ENCODE measurements around the gene POFUT1. TPM values are rescaled to one million over a fixed set of nuclear protein-coding genes. Genes with fewer than 3 reads are reported as not detected.
A peak's percentile ranks its signal among the peaks of the same experiment; 100 is the strongest.

Gene POFUT1
- total RNA-seq, 1 experiment from 2014 or later = 41.9 TPM

DNA sequence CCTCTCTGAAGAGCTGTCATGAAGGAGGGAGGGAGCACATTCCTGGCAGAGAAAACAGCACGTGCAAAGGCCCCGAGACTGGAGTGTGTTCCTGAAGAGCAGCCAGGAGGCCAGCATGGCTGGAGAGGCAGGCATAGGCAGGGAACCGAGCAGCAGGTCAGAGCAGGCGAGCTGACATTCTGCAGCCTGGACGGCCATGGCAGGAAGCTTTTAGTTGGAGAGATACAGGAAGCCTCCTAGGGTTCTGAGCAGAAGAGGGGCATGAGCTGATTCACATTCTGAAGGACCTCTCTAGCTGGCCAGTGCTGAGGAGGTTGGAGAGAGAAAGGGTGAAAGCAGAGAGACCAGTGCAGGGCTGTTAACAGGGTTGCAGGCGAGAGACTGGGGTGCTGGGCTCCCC, 29.7 kb downstream of the POFUT1 start:
- peaks cover 12% of the 10 kb centered on the region for H3K4me1 ChIP-seq (ENCODE audit: insufficient read depth, low read length)
- BruUV-seq (replicated peaks) = no TSS peak
- ATAC-seq (no peak), DNase-seq (no peak)
- no peak overlapping the region for H2AFZ ChIP-seq (ENCODE audit: low read length)
- no peaks in the 10 kb centered on the region for H3K79me2 ChIP-seq (ENCODE audit: low read length)
- intact Hi-C loops (cut with micrococcal nuclease) = no loop called here
- no peaks in the 10 kb centered on the region for H3K9me3 ChIP-seq (ENCODE audit: low read length)
- H3K4me2 ChIP-seq (ENCODE audit: low read length) = no peak overlapping the region
- H3F3A ChIP-seq (ENCODE audit: low read length, unreplicated experiment) = no peaks in the 10 kb centered on the region
- no peaks in the 10 kb centered on the region for H3K9me2 ChIP-seq (replicated peaks; ENCODE audit: low read length)
- ChIA-PET CTCF (no interaction called here), POLR2A (ENCODE audit: unreplicated experiment) (no interaction called here)
- no peak overlapping the region for H3K9ac ChIP-seq (ENCODE audit: low read length)
- no peaks in the 10 kb centered on the region for H4K20me1 ChIP-seq (ENCODE audit: low read length)
- H3K4me3 ChIP-seq (ENCODE audit: low read length) = no peak overlapping the region
- H3K36me3 ChIP-seq (ENCODE audit: low read depth, low read length) = peaks cover 30% of the 10 kb centered on the region
- H3K27ac ChIP-seq (ENCODE audit: low read length) = no peak overlapping the region
- TF ChIP-seq EZH2 (IDR thresholded peaks at IDR 0.05; ENCODE audit: low read length, unreplicated experiment) (no peak), EZH2phosphoT487 (IDR thresholded peaks at IDR 0.05; ENCODE audit: borderline replicate concordance, low read length) (no peak)
- TF ChIP-seq, protein P1, sequence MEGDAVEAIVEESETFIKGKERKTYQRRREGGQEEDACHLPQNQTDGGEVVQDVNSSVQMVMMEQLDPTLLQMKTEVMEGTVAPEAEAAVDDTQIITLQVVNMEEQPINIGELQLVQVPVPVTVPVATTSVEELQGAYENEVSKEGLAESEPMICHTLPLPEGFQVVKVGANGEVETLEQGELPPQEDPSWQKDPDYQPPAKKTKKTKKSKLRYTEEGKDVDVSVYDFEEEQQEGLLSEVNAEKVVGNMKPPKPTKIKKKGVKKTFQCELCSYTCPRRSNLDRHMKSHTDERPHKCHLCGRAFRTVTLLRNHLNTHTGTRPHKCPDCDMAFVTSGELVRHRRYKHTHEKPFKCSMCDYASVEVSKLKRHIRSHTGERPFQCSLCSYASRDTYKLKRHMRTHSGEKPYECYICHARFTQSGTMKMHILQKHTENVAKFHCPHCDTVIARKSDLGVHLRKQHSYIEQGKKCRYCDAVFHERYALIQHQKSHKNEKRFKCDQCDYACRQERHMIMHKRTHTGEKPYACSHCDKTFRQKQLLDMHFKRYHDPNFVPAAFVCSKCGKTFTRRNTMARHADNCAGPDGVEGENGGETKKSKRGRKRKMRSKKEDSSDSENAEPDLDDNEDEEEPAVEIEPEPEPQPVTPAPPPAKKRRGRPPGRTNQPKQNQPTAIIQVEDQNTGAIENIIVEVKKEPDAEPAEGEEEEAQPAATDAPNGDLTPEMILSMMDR (conservative IDR thresholded peaks at IDR 0.05; ENCODE audit: low read depth, low read length) = no peak
- H3K27me3 ChIP-seq (ENCODE audit: low read length) = no peaks in the 10 kb centered on the region

GRCh38 chr20:32238483-32239425, 31.1 kb downstream of the POFUT1 start:
- Histone ChIP-seq H3K79me2 (ENCODE audit: low read length) (no peaks in the 10 kb centered on the region), H3K4me2 (ENCODE audit: low read length) (no peak overlapping the region), H3K9me2 (replicated peaks; ENCODE audit: low read length) (no peaks in the 10 kb centered on the region), H3K9ac (ENCODE audit: low read length) (no peak overlapping the region), H3K9me3 (ENCODE audit: low read length) (no peaks in the 10 kb centered on the region), H3K27me3 (ENCODE audit: low read length) (no peaks in the 10 kb centered on the region), H3K4me1 (ENCODE audit: insufficient read depth, low read length) (peaks cover 12% of the 10 kb centered on the region), H3K36me3 (ENCODE audit: low read depth, low read length) (peaks cover 19% of the 10 kb centered on the region), H3K4me3 (ENCODE audit: low read length) (no peak overlapping the region), H3K27ac (ENCODE audit: low read length) (0 out of 2 replicates have a peak overlapping the region, but pooled peaks have one; percentile 7), H4K20me1 (ENCODE audit: low read length) (no peaks in the 10 kb centered on the region), H3F3A (ENCODE audit: low read length, unreplicated experiment) (no peaks in the 10 kb centered on the region), H2AFZ (ENCODE audit: low read length) (no peak overlapping the region)
- TF ChIP-seq EZH2 (IDR thresholded peaks at IDR 0.05; ENCODE audit: low read length, unreplicated experiment) = no peak
- TF ChIP-seq, protein P1 (conservative IDR thresholded peaks at IDR 0.05; ENCODE audit: low read depth, low read length) = no peak
- no peak for TF ChIP-seq EZH2phosphoT487 (IDR thresholded peaks at IDR 0.05; ENCODE audit: borderline replicate concordance, low read length)
- ATAC-seq (peak; percentile 77), DNase-seq (peak; percentile 18)
- CTCF ChIA-PET = no interaction called here
- BruUV-seq (replicated peaks) = no TSS peak
- intact Hi-C loops (cut with micrococcal nuclease) = no loop called here
- POLR2A ChIA-PET (ENCODE audit: unreplicated experiment) = no interaction called here

DNA sequence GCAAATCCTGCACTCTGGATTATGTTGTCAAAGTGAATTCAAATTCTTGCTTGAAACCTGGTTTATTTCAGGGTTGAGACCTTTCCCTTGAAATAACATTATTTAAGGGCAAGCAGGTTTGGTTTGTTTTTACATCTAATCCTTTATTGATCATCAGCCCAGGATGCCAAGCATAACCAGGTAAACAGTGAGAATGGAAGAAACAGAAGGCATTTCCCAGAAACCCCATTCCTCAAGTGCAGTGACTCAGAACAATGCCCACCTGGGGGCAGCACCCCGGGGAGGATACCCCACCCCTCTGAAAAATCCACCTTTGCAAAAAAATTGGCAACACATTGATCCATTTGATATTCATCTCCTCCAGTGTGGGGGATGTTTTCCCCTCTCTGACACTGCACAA, 32.5 kb downstream of the POFUT1 start:
- no peak for ATAC-seq
- POLR2A ChIA-PET (ENCODE audit: unreplicated experiment) = no interaction called here

More for the DNA sequence above, 32.5 kb downstream of the POFUT1 start:
- Histone ChIP-seq H4K20me1 (ENCODE audit: low read length) (no peaks in the 10 kb centered on the region), H3K4me2 (ENCODE audit: low read length) (no peak overlapping the region), H2AFZ (ENCODE audit: low read length) (no peak overlapping the region), H3K9me2 (replicated peaks; ENCODE audit: low read length) (no peaks in the 10 kb centered on the region), H3K9me3 (ENCODE audit: low read length) (no peaks in the 10 kb centered on the region), H3K9ac (ENCODE audit: low read length) (no peak overlapping the region), H3K4me1 (ENCODE audit: insufficient read depth, low read length) (peaks cover 20% of the 10 kb centered on the region), H3K36me3 (ENCODE audit: low read depth, low read length) (peaks cover 6% of the 10 kb centered on the region), H3K79me2 (ENCODE audit: low read length) (no peaks in the 10 kb centered on the region), H3K4me3 (ENCODE audit: low read length) (no peak overlapping the region), H3K27ac (ENCODE audit: low read length) (no peak overlapping the region), H3F3A (ENCODE audit: low read length, unreplicated experiment) (no peaks in the 10 kb centered on the region), H3K27me3 (ENCODE audit: low read length) (no peaks in the 10 kb centered on the region)
- no TSS peak for BruUV-seq (replicated peaks)
- TF ChIP-seq EZH2 (IDR thresholded peaks at IDR 0.05; ENCODE audit: low read length, unreplicated experiment) (no peak), EZH2phosphoT487 (IDR thresholded peaks at IDR 0.05; ENCODE audit: borderline replicate concordance, low read length) (no peak)
- TF ChIP-seq, protein P1 (conservative IDR thresholded peaks at IDR 0.05; ENCODE audit: low read depth, low read length) = no peak
- intact Hi-C loops (cut with micrococcal nuclease) = no loop called here
- DNase-seq = peak; percentile 8
- CTCF ChIA-PET = interaction anchor here (0.6 kb wide), 1 partner anchor 387 kb away, joined by 5 read pairs; no protein-coding TSS in a partner anchor
